Measurements from ENCODE around the gene C8A. TPM values are rescaled to one million over a fixed set of nuclear protein-coding genes. Genes with fewer than 3 reads are reported as not detected.

The C8A gene
- total and polyA plus RNA-seq, 2 of the 13 experiments (the other 11 are each of a cell fraction or from before 2014, with no cell fraction given), result 10.5 to 15.0 TPM

GRCh38 chr1:56835657-56836056, 18.9 kb upstream of the C8A start (continued):
- TF ChIP-seq, protein P1, sequence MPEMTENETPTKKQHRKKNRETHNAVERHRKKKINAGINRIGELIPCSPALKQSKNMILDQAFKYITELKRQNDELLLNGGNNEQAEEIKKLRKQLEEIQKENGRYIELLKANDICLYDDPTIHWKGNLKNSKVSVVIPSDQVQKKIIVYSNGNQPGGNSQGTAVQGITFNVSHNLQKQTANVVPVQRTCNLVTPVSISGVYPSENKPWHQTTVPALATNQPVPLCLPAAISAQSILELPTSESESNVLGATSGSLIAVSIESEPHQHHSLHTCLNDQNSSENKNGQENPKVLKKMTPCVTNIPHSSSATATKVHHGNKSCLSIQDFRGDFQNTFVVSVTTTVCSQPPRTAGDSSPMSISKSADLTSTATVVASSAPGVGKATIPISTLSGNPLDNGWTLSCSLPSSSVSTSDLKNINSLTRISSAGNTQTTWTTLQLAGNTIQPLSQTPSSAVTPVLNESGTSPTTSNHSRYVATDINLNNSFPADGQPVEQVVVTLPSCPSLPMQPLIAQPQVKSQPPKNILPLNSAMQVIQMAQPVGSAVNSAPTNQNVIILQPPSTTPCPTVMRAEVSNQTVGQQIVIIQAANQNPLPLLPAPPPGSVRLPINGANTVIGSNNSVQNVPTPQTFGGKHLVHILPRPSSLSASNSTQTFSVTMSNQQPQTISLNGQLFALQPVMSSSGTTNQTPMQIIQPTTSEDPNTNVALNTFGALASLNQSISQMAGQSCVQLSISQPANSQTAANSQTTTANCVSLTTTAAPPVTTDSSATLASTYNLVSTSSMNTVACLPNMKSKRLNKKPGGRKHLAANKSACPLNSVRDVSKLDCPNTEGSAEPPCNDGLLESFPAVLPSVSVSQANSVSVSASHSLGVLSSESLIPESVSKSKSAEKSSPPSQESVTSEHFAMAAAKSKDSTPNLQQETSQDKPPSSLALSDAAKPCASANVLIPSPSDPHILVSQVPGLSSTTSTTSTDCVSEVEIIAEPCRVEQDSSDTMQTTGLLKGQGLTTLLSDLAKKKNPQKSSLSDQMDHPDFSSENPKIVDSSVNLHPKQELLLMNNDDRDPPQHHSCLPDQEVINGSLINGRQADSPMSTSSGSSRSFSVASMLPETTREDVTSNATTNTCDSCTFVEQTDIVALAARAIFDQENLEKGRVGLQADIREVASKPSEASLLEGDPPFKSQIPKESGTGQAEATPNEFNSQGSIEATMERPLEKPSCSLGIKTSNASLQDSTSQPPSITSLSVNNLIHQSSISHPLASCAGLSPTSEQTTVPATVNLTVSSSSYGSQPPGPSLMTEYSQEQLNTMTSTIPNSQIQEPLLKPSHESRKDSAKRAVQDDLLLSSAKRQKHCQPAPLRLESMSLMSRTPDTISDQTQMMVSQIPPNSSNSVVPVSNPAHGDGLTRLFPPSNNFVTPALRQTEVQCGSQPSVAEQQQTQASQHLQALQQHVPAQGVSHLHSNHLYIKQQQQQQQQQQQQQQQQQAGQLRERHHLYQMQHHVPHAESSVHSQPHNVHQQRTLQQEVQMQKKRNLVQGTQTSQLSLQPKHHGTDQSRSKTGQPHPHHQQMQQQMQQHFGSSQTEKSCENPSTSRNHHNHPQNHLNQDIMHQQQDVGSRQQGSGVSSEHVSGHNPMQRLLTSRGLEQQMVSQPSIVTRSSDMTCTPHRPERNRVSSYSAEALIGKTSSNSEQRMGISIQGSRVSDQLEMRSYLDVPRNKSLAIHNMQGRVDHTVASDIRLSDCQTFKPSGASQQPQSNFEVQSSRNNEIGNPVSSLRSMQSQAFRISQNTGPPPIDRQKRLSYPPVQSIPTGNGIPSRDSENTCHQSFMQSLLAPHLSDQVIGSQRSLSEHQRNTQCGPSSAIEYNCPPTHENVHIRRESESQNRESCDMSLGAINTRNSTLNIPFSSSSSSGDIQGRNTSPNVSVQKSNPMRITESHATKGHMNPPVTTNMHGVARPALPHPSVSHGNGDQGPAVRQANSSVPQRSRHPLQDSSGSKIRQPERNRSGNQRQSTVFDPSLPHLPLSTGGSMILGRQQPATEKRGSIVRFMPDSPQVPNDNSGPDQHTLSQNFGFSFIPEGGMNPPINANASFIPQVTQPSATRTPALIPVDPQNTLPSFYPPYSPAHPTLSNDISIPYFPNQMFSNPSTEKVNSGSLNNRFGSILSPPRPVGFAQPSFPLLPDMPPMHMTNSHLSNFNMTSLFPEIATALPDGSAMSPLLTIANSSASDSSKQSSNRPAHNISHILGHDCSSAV (CRISPR knock-in tag; IDR thresholded peaks at IDR 0.05; ENCODE audit: borderline replicate concordance), result no peak
- TF ChIP-seq, protein P2, sequence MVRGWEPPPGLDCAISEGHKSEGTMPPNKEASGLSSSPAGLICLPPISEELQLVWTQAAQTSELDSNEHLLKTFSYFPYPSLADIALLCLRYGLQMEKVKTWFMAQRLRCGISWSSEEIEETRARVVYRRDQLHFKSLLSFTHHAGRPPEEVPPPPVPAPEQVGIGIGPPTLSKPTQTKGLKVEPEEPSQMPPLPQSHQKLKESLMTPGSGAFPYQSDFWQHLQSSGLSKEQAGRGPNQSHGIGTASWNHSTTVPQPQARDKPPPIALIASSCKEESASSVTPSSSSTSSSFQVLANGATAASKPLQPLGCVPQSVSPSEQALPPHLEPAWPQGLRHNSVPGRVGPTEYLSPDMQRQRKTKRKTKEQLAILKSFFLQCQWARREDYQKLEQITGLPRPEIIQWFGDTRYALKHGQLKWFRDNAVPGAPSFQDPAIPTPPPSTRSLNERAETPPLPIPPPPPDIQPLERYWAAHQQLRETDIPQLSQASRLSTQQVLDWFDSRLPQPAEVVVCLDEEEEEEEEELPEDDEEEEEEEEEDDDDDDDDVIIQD (CRISPR knock-in tag; IDR thresholded peaks at IDR 0.05; ENCODE audit: low read depth), result peak; percentile 46; the same call in 1 of the 2 replicates
- no peak for TF ChIP-seq JDP2 (CRISPR knock-in tag; IDR thresholded peaks at IDR 0.05; ENCODE audit: borderline replicate concordance)
- no peak for TF ChIP-seq CREB1 (IDR thresholded peaks at IDR 0.05)
- no peak for TF ChIP-seq CREB1 (CRISPR knock-in tag; IDR thresholded peaks at IDR 0.05)
- TF ChIP-seq STAG1 (CRISPR knock-in tag; IDR thresholded peaks at IDR 0.05), result peak; percentile 21; the same call in 1 of the 2 replicates
- TF ChIP-seq TBL1XR1 (IDR thresholded peaks at IDR 0.05; ENCODE audit: borderline replicate concordance, low read length, partially characterized antibody), result no peak
- TF ChIP-seq E2F1 (CRISPR knock-in tag; IDR thresholded peaks at IDR 0.05), result no peak
- TF ChIP-seq ZIK1 (CRISPR knock-in tag; IDR thresholded peaks at IDR 0.05; ENCODE audit: borderline replicate concordance, low read depth), result no peak
- TF ChIP-seq ZNF468 (CRISPR knock-in tag; IDR thresholded peaks at IDR 0.05), result no peak
- TF ChIP-seq CERS6 (CRISPR knock-in tag; IDR thresholded peaks at IDR 0.05), result no peak
- TF ChIP-seq HHEX (CRISPR knock-in tag; IDR thresholded peaks at IDR 0.05), result no peak
- no peak for TF ChIP-seq RFX5 (IDR thresholded peaks at IDR 0.05; ENCODE audit: low read depth, low read length)
- TF ChIP-seq ZNF552 (CRISPR knock-in tag; IDR thresholded peaks at IDR 0.05; ENCODE audit: borderline replicate concordance), result no peak
- TF ChIP-seq MED13 (CRISPR knock-in tag; IDR thresholded peaks at IDR 0.05), result no peak
- TF ChIP-seq MXI1 (IDR thresholded peaks at IDR 0.05; ENCODE audit: borderline replicate concordance, low read depth, low read length), result no peak
- no peak for TF ChIP-seq ZBTB8A (CRISPR knock-in tag; IDR thresholded peaks at IDR 0.05; ENCODE audit: borderline replicate concordance, low read depth)
- TF ChIP-seq TCF7L2 (IDR thresholded peaks at IDR 0.05; ENCODE audit: low read depth, low read length), result no peak

Measured in HepG2 (cell line).